K562 (cell line): ENCODE data around the gene PCGF6. TPM values are rescaled to one million over a fixed set of nuclear protein-coding genes. Genes with fewer than 3 reads are reported as not detected.

Source experiments
- ATAC-seq: fragments of 200-7000 bp; cut with Tn5 transposase; 3 replicates; pipeline ENCODE4 v1.9.1; 2020; ENCODE audit warnings: moderate library complexity
- BruUV-seq: library from RNA; stranded (reverse); fragments of 400-500 nt; replicated peaks from 2 replicates; lab custom pipeline; 2021; lab: Mats Ljungman, UMichigan
- CTCF ChIA-PET: fragments of 300-600 bp; formaldehyde crosslinking; extraction: SDS; loops from one replicate; lab custom pipeline; 2021; ENCODE audit warnings: low intra/inter-chr PET ratio; lab: Yijun Ruan, JAX
- POLR2A ChIA-PET: fragments of 300-600, 350-650 bp; sonication (Branson Sonifier 250); formaldehyde crosslinking; extraction: SDS; loops from one replicate; lab custom pipeline; 2021; ENCODE audit warnings: antibody characterized with exemption, inconsistent platforms; lab: Yijun Ruan, JAX
- DNase-seq, 4 experiments: peaks; one replicate each; pipeline versions ENCODE4 v3.0.0 to v3.0.0-alpha.2; 2011 to 2018; ENCODE audit warnings: low spot score in 3 of 4, mixed read lengths in 3 of 4; ENCODE audit errors: extremely low read depth in 1 of 4
- FAIRE-seq: peaks from 2 replicates; lab custom pipeline; 2011; peaks lifted over from hg19 to GRCh38; lab: Jason Lieb, UNC
- H2AFZ ChIP-seq: 2 replicates; pipeline ENCODE4 v1.6.0; 2011; ENCODE audit warnings: low read depth, low read length, control low read depth, inconsistent platforms
- H3K27ac ChIP-seq: fragments of 200-600 bp; 3 replicates; pipeline ENCODE4 v1.8.0; 2011; ENCODE audit warnings: low read depth, mild to moderate bottlenecking, control low read depth, inconsistent platforms, low read length, moderate library complexity, mixed read lengths; ENCODE audit errors: extremely low read depth
- H3K27me3 ChIP-seq, 2 experiments: fragments of 300-600 bp in 1 of 2; 2 replicates in 1 of 2; 3 replicates in 1 of 2; pipeline versions ENCODE4 v1.6.0 to v1.8.0; 2011; ENCODE audit warnings: inconsistent platforms in 2 of 2, low read length in 2 of 2, mild to moderate bottlenecking in 1 of 2, mixed read lengths in 1 of 2, moderate library complexity in 1 of 2; ENCODE audit not compliant: control insufficient read depth in 2 of 2, insufficient read depth in 2 of 2
- H3K36me3 ChIP-seq: fragments of 300-600 bp; 3 replicates; pipeline ENCODE4 v1.8.0; 2011; ENCODE audit warnings: mild to moderate bottlenecking, low read length, inconsistent platforms; ENCODE audit not compliant: control insufficient read depth, insufficient read depth
- H3K4me1 ChIP-seq, 2 experiments: fragments of 200-600 bp in 1 of 2; replicated peaks in 1 of 2; 2 replicates in 1 of 2; 3 replicates in 1 of 2; pipeline versions ENCODE4 v1.5.1 to v1.8.0; 2011; ENCODE audit warnings: inconsistent platforms in 2 of 2, low read length in 2 of 2, mild to moderate bottlenecking in 1 of 2, mixed read lengths in 1 of 2, moderate library complexity in 1 of 2; ENCODE audit not compliant: control insufficient read depth in 2 of 2, insufficient read depth in 2 of 2
- H3K4me2 ChIP-seq: 2 replicates; pipeline ENCODE4 v1.6.1; 2011; ENCODE audit warnings: low read length, control low read depth, inconsistent platforms, mixed read lengths; ENCODE audit not compliant: insufficient read depth
- H3K4me3 ChIP-seq: fragments of 200-600 bp; sonication (generic), shearing (Covaris generic); 2 replicates; pipeline ENCODE4 v1.5.1; 2016; ENCODE audit warnings: control low read depth, inconsistent platforms
- H3K79me2 ChIP-seq: fragments of 200-600 bp; 3 replicates; pipeline ENCODE4 v1.8.0; 2011; ENCODE audit warnings: low read length, inconsistent platforms; ENCODE audit not compliant: control insufficient read depth, insufficient read depth
- H3K9ac ChIP-seq, 2 experiments: 2 replicates each; pipeline versions ENCODE4 v1.6.0 to v1.6.1; 2011; ENCODE audit warnings: low read depth in 2 of 2, low read length in 2 of 2, control low read depth in 1 of 2, inconsistent platforms in 1 of 2, mild to moderate bottlenecking in 1 of 2, mixed read lengths in 1 of 2; ENCODE audit not compliant: insufficient read depth in 1 of 2
- H3K9me1 ChIP-seq: one replicate; pipeline ENCODE4 v1.6.0; 2011; ENCODE audit warnings: inconsistent platforms, mild to moderate bottlenecking, low read length, moderate library complexity; ENCODE audit not compliant: control insufficient read depth, insufficient read depth
- H3K9me3 ChIP-seq: replicated peaks from 2 replicates; pipeline ENCODE4 v1.5.1; 2011; ENCODE audit warnings: low read depth, low read length, inconsistent platforms; ENCODE audit not compliant: control insufficient read depth, insufficient read depth
- H4K20me1 ChIP-seq: replicated peaks from 2 replicates; pipeline ENCODE4 v1.6.1; 2011; ENCODE audit warnings: low read length, inconsistent platforms, mixed read lengths; ENCODE audit not compliant: control insufficient read depth, insufficient read depth
- ASH1L ChIP-seq: fragments of 450-650 bp; IDR thresholded peaks from 2 replicates; pipeline ENCODE4 v1.6.1; 2018; ENCODE audit warnings: borderline replicate concordance, mild to moderate bottlenecking, low read depth; ENCODE audit not compliant: partially characterized antibody
- HBP1 ChIP-seq: fragments of 450-650 bp; formaldehyde crosslinking; IDR thresholded peaks from 2 replicates; pipeline ENCODE4 v1.4.0; 2022; ENCODE audit warnings: missing genetic modification characterization
- HIVEP1 ChIP-seq: fragments of 250-450 bp; sonication (Bioruptor Pico); IDR thresholded peaks from 2 replicates; pipeline ENCODE4 v1.4.0; 2020; ENCODE audit warnings: mild to moderate bottlenecking
- ILF3 ChIP-seq: fragments of 450-650 bp; IDR thresholded peaks from 2 replicates; pipeline ENCODE4 v1.6.1; 2018; ENCODE audit warnings: antibody characterized with exemption, mild to moderate bottlenecking, moderate library complexity, borderline replicate concordance
- NR1H2 ChIP-seq: sonication (generic); formaldehyde crosslinking; IDR thresholded peaks from 2 replicates; pipeline ENCODE4 v1.4.0; 2020; ENCODE audit warnings: mild to moderate bottlenecking, missing genetic modification reagents
- PHF8 ChIP-seq: fragments of 200-600 bp; sonication (generic); IDR thresholded peaks from 2 replicates; pipeline ENCODE4 v1.6.1; 2012; ENCODE audit warnings: mixed run types, mild to moderate bottlenecking, inconsistent platforms, low read length, moderate library complexity, borderline replicate concordance
- RAD21 ChIP-seq, 2 experiments: fragments of 250-450 bp in 1 of 2; fragments of 450-650 bp in 1 of 2; sonication (Bioruptor Pico) in 1 of 2; formaldehyde crosslinking in 1 of 2; IDR thresholded peaks in 1 of 2; conservative IDR thresholded peaks in 1 of 2; 2 replicates each; pipeline versions ENCODE4 v1.4.0 to v1.8.0; 2020 to 2022; ENCODE audit warnings: mild to moderate bottlenecking in 2 of 2, moderate library complexity in 1 of 2
- RBM34 ChIP-seq: fragments of 200-400 bp; formaldehyde crosslinking; IDR thresholded peaks from 2 replicates; pipeline ENCODE4 v1.6.1; 2018; ENCODE audit warnings: low read length, borderline replicate concordance; ENCODE audit not compliant: insufficient read depth
- ZC3H8 ChIP-seq: fragments of 450-650 bp; IDR thresholded peaks from 2 replicates; pipeline ENCODE4 v1.6.1; 2017
- WGBS: fragments of 100-300 bp; shearing (Covaris generic); methylation state at CpG from one replicate; pipeline ENCODE4 v1.1.6; 2016; ENCODE audit warnings: low coverage, mixed read lengths; ENCODE audit not compliant: insufficient coverage; ENCODE audit errors: missing lambda C conversion rate; 5-methylcytosine and 5-hydroxymethylcytosine counted together
- in situ Hi-C: fragments of 300-500 bp; cut with MboI; formaldehyde crosslinking; loops from 4 replicates; pipeline ENCODE4 v1.15.0; 2018; ENCODE audit warnings: inconsistent platforms, mixed read lengths
- intact Hi-C: fragments of 100-400 bp; cut with micrococcal nuclease; formaldehyde crosslinking; loops from 2 replicates; pipeline ENCODE4 v1.14.2; 2022
- polyA plus RNA-seq, 8 experiments: library from polyadenylated mRNA; depleted of rRNA in 4 of 8; stranded (reverse) in 5 of 8; unstranded in 3 of 8; fragments of >200 nt; fragmentation: Nextera tagmentation in 2 of 8; fragmentation: Illumina TruSeq in 1 of 8; extraction: Ambion mirVana in 2 of 8; extraction: Trizol in 1 of 8; gene quantifications; 2 replicates each; pipeline versions ENCODE4 v1.2.1 to v1.2.3, GENCODE V29; 2011 to 2014; ENCODE audit warnings: inconsistent platforms in 1 of 8, missing spikeins in 1 of 8
- total RNA-seq, 7 experiments: library from RNA; depleted of rRNA in 6 of 7; stranded (reverse); fragments of >200 nt in 6 of 7; fragmentation: Illumina TruSeq in 2 of 7; extraction: Trizol in 2 of 7; gene quantifications; 2 replicates each; pipeline versions ENCODE4 v1.2.1 to v1.2.3, GENCODE V29; 2011 to 2021; ENCODE audit warnings: low replicate concordance in 1 of 7
- TF ChIP-seq, protein P1 (sequence below), 3 experiments: IDR thresholded peaks in 2 of 3; conservative IDR thresholded peaks in 1 of 3; 2 replicates each; pipeline ENCODE4 v1.5.1; 2011 to 2012; ENCODE audit warnings: low read length in 3 of 3, mild to moderate bottlenecking in 3 of 3, control low read depth in 2 of 3, improper control_type of control experiment in 1 of 3, inconsistent platforms in 1 of 3, low read depth in 1 of 3, mixed read lengths in 1 of 3, moderate library complexity in 1 of 3; ENCODE audit not compliant: insufficient read depth in 2 of 3

PCGF6 gene
- total and polyA plus RNA-seq, 9 of the 15 experiments (the other 6 are each of a cell fraction or from before 2014, with no cell fraction given): 8.4 to 24.6 (median 20.6) TPM

DNA sequence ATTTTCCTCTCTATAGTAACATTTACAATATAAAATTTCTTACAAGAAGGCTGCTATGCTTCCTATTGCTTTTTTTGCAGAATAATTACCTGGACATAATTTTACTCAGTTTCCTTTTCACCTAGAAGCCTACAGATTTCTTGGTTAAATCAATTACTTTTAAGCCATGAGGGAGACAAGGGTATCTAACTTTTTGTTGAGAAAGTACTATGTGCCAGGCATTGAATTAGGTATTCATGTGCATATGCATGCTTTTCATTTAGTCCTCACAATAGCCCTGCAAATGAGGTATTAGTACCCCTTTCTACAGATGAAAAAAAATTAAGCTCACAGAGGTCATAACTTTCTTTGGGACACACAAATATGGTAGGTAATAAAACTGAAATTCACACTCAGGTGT lies 16.4 kb downstream of the PCGF6 start (continued):
- TF ChIP-seq NR1H2 (no peak), RBM34 (no peak), HBP1 (CRISPR knock-in tag) (no peak), ASH1L (no peak), HIVEP1 (CRISPR knock-in tag) (no peak), ILF3 (no peak), PHF8 (no peak)
- TF ChIP-seq, all 486 proteins: peak for 0

DNA sequence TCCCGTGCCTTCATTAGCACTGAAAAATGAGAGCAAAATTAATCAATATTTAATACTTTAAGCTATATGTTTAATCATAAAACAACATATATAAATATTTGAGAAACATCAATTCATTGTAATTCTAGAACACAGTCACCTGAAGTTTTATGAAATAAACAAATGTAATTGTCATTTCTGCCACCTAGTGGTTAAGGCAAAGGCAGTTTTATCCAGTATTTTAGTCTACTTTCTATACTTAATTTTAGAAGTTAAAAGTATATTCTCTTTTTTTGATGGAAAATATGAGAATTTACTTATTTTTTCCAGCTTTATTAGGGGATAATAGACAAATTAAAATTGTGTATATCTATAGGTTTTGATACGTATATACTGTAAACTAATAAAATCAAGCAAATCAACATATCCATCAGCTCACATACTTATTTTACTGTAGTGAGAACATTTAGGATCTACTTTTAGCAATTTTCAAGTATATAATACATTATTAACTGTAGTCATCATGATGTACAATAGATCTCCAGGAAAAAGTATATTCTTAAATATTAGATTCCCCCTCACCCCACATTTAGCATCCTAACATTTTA lies 16.9 kb downstream of the PCGF6 start:
- H3K36me3 ChIP-seq: peaks cover 56% of the 10 kb centered on the region
- 94% methylated on average over 2 of the region's 2 CpGs for WGBS
- in situ Hi-C loops (no loop called here), intact Hi-C loops (no loop called here)
- ATAC-seq: no peak
- BruUV-seq: no TSS peak
- no peak overlapping the region for H2AFZ ChIP-seq
- no peak for FAIRE-seq
- TF ChIP-seq ZC3H8 (no peak), RAD21 (CRISPR knock-in tag; conservative IDR thresholded peaks at IDR 0.05 in 1 of 2, IDR thresholded peaks at IDR 0.05 in 1 of 2) (peak; percentile 16 to 20; a peak in 2 of 4 replicates)
- TF ChIP-seq, protein P1, sequence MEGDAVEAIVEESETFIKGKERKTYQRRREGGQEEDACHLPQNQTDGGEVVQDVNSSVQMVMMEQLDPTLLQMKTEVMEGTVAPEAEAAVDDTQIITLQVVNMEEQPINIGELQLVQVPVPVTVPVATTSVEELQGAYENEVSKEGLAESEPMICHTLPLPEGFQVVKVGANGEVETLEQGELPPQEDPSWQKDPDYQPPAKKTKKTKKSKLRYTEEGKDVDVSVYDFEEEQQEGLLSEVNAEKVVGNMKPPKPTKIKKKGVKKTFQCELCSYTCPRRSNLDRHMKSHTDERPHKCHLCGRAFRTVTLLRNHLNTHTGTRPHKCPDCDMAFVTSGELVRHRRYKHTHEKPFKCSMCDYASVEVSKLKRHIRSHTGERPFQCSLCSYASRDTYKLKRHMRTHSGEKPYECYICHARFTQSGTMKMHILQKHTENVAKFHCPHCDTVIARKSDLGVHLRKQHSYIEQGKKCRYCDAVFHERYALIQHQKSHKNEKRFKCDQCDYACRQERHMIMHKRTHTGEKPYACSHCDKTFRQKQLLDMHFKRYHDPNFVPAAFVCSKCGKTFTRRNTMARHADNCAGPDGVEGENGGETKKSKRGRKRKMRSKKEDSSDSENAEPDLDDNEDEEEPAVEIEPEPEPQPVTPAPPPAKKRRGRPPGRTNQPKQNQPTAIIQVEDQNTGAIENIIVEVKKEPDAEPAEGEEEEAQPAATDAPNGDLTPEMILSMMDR (IDR thresholded peaks at IDR 0.05 in 2 of 3, conservative IDR thresholded peaks at IDR 0.05 in 1 of 3; ENCODE audit: insufficient read depth in 2 of 3, low read depth in 1 of 3, low read length in 3 of 3): peak in 1 of 3 experiments; percentile 47; a peak in 2 of 6 replicates
- no peaks in the 10 kb centered on the region for H4K20me1 ChIP-seq
- H3K79me2 ChIP-seq: no peaks in the 10 kb centered on the region; the same call in 2 of the 3 replicates
- ChIA-PET POLR2A (no interaction called here), CTCF (interaction anchor here (0.5 to 2.3 kb wide), 4 partner anchors 12 to 605 kb away, joined by 3 to 8 read pairs (median 3); no protein-coding TSS in a partner anchor)
- no peak overlapping the region for H3K9ac ChIP-seq
- H3K4me2 ChIP-seq: no peak overlapping the region
- no peaks in the 10 kb centered on the region for H3K4me1 ChIP-seq
- H3K9me3 ChIP-seq: no peaks in the 10 kb centered on the region; the same call in 1 of the 2 replicates
- H3K9me1 ChIP-seq: no peaks in the 10 kb centered on the region
- no peaks in the 10 kb centered on the region for H3K27me3 ChIP-seq
- no peak overlapping the region for H3K4me3 ChIP-seq
- DNase-seq: no peak
- H3K27ac ChIP-seq: no peak overlapping the region
